ENCODE measurements around the gene LMX1A. TPM values are rescaled to one million over a fixed set of nuclear protein-coding genes. Genes with fewer than 3 reads are reported as not detected.

Gene LMX1A
- total RNA-seq, 1 experiment from 2014 or later = not detected

DNA sequence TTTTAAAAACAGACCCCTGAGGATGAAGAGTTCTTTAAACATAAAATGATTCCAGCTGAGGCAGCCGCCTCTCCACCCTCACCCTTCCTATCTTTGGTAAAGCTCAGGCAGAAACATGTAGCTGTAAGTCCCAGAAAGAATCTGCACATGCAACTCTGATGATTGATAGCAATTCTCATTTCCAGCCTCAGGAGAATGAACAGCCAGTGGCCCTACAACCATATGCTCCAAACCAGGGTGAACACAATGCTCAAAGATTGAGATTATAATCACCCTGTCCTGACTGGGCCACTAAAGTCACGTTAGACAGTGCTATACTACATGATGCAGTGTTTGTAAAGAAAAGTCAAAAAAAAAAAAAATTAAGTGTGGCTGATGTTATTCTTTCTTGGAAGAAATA is 80.2 kb downstream of the LMX1A start:
- DNase-seq (ENCODE audit: low spot score) = no peak

DNA sequence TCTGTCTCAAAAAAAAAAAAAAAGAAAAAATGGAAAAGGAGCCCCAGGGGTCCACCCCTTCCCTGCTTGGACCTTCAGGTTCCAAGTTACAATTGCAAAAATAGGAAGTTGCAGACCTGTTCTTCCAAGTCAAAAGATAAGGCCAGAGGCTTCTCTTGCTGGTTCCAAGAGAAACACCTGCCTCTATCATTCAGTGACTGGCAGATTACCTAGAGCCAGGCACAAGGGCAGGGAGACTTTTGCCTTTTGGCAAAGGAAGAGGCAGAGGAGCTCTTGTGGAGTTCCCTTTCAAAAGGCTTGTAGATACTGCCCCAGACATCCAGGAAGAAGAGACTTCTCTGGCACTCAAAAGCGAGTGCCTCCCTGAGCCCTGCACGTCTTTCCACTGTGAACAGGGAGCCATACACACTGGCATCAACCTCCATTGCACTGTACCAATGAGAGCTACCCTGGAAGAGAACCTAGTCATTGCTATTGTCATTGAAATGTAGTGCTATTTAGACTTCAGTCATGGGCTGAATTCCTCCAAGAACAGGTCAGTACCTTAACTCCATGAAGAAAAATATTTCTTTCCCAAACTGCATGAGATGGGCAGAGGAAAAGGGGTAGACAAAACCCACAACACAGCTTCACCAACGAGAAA is 91.2 kb downstream of the LMX1A start:
- no peak for DNase-seq (ENCODE audit: low spot score)

DNA sequence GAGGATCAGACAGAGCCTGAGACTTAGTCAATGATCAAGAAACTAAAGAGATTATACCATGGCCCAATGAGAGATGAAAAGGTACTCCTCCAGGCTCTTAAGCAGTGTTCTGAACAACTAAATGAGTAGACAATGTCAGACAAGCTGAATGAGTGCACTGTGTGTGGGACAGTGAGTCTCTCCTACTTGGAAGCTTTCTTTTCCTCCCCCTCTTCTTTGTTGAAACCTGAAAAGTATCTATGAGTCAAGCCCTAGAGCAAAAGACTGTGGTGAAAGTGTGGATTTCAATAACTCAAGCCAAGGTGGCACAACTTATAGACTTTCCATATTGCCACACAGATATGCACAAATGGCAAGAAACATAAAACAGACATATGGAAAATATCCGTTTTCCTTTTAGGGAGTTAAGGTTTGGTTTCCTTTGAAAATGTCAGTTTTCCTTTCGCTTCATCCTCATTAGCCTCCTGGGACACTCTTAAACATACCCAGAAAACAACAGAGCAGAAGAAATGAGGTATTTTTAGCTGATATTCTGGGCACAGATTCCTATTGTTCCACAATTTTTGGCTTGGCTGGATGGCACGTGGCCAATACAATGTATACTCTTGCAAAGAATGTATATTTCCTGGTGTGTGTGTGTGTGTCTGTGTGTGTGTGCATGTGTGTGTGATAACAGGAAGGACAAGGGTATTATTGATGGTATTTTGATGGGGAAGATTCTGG is 96.6 kb downstream of the LMX1A start:
- DNase-seq (ENCODE audit: low spot score) = no peak

DNA sequence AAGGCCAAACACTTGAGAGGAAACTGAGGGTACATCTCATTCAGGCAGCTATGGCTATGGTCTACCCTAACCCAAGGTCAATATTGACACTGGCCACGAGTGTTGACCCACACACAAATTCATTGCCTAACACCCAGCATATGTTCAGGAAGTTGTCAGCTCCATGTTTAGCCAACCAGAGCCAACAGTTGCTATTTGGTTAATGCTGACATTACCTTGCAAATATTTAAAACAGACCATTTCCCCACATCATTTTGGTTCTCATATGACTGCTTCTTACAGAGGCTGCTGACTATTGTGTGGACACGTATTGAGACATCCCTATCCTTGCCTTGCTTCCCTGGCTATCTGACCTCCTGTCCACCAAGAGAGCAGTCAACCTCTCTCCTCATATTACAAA is 97.3 kb downstream of the LMX1A start:
- no peak for DNase-seq (ENCODE audit: low spot score)

DNA sequence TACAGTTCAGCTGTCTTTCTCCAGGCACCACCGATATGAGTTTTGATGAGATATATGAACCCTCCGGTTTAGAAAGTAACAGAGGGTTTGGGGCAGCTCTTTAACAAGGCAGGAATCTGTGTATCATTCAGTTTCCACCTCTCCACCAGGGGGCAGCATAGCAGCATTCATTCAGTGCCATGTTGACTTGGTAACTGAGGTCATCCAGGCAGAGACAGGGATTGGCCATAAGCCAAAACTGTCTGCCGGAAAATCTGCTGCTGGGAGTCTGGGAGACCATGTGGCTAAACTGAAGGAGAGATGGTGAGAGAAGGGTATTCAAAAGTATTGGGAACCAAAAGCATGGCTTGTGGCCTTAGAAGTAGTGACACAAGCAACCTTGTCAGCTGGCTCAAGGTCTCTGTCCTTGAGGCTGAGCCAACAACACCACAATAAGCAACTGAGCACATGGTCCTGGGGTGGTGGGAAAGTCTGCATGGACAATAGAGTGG is 98.5 kb downstream of the LMX1A start:
- DNase-seq (ENCODE audit: low spot score) = peak; percentile 94

DNA sequence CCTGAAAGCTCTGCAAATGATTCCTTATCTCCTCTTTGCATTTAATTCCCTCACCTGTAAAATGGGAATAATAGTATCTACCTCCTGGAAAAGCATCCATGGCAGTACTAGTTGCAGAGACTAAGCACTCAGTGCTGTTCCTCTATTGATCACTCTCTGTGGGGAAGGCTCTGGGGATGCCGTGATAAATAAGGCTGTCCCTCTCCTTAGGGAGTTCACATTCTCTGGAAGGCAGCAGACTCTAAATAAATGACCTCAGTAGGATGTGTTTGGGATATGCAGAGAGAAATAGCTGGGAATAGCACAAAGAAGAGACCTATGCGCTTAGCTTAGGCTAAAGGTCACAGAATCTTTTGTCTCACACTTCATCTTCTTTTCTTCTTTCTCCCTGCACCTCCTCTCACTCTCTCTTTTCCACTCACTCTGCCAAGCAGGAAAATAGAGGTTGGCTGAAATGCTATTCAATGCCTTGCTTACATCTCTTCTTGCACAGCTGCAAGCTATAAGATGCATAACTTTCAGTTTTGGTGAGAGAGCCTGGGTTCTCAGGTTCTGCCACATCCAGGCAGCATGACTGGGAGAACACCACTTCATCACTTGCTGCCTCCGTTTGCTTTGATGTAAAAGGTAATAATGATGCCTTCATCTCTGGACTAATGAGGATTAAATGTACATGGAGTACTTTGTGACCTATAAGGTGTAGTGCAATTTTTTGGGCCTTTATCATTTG is 101.5 kb downstream of the LMX1A start:
- no peak for DNase-seq (ENCODE audit: low spot score)

DNA sequence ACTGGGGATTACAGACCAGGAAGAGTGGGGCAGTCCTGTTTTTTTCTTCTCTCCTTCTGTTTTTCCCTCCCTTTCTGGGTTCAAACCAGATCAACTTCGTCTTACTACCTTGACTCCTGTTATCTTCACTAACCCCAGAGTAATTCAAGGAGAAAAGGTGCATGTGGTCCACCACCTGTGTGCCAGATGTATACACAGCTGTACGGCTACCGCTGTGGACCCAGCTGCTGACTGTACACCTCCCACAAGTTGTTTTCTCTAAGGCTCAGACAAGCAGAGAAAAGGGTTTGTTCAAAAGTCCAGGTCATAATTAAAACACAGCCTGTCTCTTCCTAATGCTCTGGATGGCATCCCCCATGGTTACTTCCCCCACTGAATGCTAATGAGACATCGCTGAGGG is 102.1 kb downstream of the LMX1A start:
- no peak for DNase-seq (ENCODE audit: low spot score)

DNA sequence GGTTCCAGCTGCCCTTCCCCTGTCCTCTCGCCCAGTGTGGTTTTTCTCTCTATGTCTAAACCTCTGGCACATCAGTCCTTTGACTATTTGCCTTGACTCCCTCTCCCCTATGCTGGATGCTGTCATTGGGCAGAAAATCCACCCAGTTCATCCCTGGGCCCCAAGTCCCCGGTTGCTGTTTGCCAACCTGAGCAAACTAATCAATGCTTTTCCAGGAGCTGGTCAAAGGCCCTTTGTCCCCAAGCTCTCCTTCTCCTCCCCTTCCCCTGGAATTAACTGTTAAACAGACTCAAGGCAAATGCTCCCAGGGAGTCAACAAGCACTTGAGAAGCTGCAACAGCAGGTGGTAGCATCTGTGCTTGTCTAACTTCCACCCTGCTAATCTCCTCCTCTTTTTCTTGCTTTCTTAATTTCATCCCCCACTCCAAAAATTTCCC is 102.7 kb downstream of the LMX1A start:
- no peak for DNase-seq (ENCODE audit: low spot score)

DNA sequence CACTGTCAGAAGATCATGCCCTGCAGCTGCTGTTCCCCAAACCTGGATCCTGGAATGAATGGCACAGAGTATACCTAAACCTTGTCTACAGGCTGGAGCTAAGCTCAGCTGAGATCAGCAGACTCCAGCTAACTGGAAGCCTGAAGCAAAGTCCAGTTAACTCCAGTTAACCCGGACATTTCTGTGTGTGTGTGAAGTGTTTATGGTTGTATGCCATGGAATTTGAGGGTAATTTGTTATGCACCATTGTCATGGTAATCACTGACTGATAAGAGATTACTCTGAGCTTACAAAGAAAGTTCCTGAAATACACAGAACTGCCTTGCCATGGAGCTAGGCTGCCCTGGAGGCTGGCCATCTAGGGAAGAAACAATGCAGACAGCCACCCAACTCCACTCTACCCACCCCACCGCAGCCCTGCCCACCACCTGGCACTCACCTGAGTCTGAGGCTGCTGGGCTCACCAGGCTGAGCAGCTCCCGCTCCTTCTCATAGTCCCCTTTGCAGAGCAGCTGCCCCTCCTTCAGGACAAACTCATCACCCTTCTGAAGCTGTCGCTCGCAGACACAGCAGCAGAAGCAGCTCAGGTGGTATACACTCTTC is 107.4 kb downstream of the LMX1A start:
- no peak for DNase-seq (ENCODE audit: low spot score)

DNA sequence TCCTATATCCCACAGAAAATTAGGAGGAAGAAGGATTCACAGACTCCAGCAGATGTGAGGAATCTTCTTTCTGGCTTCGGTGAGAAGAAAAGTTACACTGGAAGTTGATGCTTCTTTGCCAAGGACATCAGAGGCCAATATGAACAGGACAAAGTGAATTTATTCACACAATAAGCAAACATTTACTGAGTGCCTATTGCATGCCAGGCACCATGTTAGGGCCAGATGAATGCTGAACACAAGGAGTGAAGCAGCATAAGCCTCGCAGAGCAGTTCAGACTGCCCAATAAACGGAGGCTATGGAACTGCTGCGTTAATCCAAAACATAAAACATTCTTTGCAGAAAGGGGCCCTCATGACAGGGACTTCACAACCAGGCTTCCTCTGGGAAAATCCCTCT is 114.6 kb downstream of the LMX1A start:
- DNase-seq (ENCODE audit: low spot score) = no peak

DNA sequence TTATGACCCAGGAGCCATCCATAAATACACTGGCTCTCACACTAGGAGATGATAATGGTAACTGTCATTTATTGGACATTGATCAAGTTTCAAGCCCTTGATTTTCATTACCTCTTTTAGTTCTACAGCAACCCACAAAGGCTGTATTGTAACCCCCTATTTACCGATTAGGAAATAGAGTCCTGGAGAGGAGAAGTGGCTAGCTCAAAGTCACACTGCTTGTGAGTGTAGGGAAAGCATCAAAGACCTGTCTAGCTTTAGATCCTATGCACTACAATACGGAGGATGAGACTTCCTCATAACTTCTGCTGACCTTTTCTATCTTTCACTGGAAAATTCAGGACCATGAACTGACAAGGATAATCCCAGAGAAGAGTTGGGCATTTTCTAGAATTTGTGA is 115.2 kb downstream of the LMX1A start:
- DNase-seq (ENCODE audit: low spot score) = no peak

DNA sequence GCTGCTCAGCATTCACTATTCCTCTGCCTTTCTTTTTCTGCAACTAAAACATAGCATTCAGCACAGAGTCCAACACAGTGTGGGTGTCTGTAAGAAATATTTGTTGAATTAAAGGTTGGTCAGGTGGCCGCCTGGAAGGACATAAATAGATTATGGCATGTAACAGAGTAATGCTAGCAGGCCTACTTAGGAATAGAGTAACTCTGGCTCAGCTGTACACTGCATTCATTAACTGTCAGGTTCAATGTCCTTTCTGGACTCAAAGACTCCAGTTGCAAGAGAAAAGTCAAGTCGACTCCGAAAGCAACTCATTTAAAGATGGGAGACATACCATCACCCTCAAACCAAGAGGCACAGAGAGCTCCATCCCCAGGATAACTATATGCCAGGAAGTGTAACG is 116.0 kb downstream of the LMX1A start:
- DNase-seq (ENCODE audit: low spot score) = no peak

DNA sequence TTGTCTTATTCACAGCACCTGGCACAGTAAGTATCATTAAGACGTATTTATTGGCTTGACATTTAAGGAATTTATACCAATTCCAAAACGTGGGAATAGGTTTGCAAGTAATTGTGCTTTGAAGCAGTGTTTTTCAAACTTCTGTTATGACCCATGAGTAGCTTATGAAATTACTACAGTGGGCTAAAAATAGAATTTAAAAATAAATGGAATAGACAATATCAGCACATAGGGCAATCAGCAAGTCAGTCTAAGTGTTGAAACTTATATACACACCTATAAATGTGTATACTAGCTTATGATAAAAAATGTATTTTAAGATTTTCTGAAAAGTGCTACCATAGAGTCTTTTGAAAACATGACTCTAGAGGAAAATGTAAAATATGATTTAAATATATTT is 116.6 kb downstream of the LMX1A start:
- DNase-seq (ENCODE audit: low spot score) = no peak

DNA sequence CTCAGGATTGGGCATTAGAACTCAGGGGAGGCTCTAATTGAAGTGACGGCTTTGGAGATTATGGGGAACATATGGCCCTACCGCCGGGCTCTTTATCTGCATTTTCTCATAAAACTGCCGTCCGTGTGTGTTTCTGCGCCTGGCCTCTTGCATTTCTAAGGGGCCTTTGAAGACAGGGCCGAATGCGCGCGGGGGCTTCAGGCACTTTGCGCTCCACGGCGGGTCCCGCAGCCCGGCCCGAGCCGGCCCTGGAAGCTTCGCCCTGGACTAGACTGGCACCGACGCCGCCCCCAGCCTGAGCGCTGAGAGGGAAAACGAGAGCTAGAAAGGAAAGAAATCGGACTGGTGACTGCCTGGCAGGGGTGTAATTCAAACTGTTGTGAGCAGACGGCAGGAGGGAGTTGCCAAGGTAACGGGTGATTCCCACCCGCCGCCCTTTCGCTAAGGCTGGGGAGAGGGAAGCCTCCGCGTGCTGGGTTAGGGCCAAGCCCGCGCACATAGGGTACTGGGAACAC is 120.7 kb downstream of the LMX1A start:
- DNase-seq (ENCODE audit: low spot score) = no peak

DNA sequence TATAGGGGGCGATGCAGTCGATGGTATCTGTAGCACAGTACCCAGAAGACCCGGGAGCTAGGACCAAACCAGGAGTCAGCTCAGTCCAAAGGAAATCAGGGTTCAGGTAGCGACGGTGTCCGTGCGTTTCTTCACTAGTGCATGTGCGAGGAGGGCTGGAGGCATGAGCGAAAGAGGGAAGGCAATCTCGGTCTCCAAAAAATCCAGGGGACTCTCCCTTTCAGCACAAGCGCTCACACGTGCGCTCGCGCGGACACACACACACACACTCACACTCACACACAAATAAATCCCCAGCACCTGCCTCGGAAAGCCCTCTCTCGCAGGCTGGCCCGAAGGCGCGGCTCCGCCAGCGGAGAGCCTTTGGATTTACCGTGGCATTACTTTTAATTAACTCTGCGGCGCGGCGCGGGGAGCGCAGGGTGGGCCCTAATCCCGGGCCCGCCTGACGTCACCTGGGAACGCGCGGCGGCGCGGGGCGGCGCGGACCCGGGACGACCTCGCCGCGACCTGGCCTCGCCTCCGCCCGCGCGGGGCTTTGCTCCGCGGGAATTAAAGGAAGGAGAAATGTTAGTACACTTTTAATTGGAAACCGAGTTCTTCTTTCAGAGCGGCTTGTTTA is 121.2 kb downstream of the LMX1A start:
- no peak for DNase-seq (ENCODE audit: low spot score)

DNA sequence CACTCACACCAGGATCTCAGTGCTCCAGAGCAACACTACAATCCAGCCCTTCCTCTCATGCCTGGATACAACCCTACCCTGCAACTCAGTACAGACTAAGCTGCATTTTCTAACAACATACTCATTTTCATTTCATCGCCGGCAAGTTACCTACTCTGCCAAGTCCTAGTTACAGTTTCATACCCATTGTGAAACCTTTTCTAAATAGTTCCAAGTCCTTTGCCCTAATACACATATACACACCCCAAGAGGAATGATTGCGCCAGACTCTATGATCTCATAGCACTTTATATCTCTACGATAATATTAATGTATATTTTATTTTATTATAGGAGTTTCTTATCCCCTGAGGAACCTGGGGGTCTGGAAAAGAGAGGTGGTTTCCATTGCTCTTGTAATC is 122.4 kb downstream of the LMX1A start:
- no peak for DNase-seq (ENCODE audit: low spot score)

DNA sequence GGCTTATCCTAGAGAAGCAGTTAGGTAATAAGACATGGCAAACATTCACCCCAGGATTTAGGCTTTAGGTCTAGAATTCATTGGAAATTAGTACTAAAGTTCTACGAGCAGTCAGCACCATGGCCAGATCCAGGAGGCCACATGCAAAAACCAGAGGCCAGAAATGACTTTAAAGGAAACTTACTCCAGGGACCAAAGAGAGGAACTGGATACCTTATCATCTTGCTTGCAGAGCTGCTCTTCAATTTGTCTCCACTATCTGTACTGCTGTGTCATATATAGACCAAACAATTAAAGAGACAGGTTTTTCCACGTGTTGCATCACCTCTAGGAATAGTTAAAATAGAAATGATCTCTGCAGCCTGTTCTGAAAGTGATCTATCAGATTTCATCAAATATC is 127.8 kb downstream of the LMX1A start:
- no peak for DNase-seq (ENCODE audit: low spot score)

DNA sequence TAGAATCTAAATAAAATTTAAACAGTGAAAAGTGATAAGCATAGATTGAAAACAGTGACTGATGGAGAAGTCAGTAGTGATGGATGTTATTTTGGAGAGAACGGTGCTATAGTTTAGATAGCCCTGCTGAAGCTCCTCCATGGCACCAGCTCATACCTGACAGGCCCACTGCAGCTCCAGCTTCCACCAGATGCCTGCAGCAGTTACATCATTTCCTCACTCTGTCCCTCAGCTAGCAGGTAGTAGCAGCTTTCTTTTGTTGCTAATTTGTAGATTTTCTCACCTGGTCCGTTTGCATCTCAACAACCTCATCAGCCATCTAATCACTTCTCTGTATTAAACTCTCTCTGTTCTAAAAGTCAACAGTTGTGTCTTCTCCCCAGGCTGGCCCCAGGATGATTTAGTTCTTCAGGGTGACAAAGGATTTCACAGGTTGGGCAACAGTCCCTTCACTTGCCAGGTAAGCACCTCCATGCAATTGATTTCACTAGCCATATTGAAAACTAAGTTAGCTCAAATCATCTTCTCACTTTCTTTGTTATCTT is 128.3 kb downstream of the LMX1A start:
- DNase-seq (ENCODE audit: low spot score) = no peak

DNA sequence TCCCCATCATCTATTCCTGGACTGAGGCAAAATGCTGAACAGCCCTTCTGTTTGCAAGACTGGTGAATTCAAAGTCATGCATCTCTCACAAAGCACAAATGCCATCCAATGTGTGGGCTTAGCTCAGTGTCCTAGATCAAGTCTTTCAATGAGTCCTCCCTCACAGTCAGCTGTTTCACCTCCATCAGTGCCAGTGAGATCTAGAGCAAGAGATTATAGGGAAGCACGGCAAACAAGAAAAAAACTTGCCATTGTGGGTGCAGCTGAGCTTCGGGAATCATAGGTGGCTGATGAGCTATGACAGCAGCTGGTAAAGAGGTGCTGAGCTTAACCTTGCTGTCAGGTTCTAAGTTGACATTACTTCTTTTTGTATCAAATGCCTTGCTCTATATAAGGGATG is 130.2 kb downstream of the LMX1A start:
- no peak for DNase-seq (ENCODE audit: low spot score)

DNA sequence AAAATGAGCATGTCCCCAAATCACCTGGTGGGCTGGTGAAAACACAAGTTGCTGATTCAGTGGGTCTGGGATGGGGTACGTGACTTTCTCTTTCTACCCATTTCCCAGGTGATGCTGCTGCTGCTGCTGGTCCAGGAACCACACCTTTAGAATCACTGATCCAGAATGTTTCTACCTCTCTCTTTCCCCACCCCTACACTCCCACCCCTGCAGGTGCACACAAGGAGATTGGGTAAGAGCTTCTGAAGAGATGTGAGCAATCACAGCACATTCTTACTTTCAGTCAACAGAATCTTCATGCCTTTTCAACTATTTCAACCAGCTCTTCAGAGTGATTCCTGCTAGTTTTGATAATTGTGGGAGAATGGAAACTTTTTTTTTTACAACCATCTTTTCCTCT is 130.9 kb downstream of the LMX1A start:
- DNase-seq (ENCODE audit: low spot score) = no peak

DNA sequence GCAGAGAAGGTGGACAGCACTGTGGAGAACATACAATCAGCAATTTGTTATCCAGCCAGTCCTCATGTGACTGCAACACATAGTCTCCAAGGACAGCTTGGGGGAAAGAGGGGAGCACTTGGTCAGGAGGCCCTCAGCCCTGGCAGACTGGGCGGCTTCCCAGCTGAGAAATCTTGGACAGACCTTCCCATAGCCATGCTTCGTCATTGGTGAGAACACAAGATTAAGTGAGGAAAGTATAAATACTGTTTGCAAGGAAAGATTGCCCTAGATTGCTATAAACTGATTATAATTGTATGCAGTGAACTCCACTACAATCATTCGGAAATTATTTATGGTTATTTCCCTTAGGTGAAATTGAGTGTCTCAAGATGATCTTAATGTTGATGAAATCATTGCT is 131.5 kb downstream of the LMX1A start:
- no peak for DNase-seq (ENCODE audit: low spot score)
